Prostate gland (tissue), 2 donors: ENCODE measurements around the gene ZNF626.

Source experiments
- CTCF ChIP-seq, 4 experiments: fragments of 200-600 bp in 2 of 4; fragments of 450-650 bp in 2 of 4; sonication (generic) in 2 of 4; IDR thresholded peaks; 1 replicate in 3 of 4; 2 replicates in 1 of 4; pipeline ENCODE4 v1.5.1; 2016 to 2019; ENCODE audit warnings: antibody characterized with exemption in 4 of 4, mild to moderate bottlenecking in 2 of 4, moderate library complexity in 2 of 4
- POLR2A ChIP-seq: fragments of 450-650 bp; IDR thresholded peaks from one replicate; pipeline ENCODE4 v1.6.1; 2016; ENCODE audit warnings: antibody characterized with exemption, mild to moderate bottlenecking
- POLR2AphosphoS5 ChIP-seq: sonication (generic); formaldehyde crosslinking; IDR thresholded peaks from one replicate; pipeline ENCODE4 v1.6.1; 2017; ENCODE audit warnings: antibody characterized with exemption

GRCh38 chr19:20607943-20608342 is 53.4 kb downstream of the ZNF626 start:
- TF ChIP-seq CTCF (IDR thresholded peaks at IDR 0.05) (no peak), POLR2AphosphoS5 (no peak), POLR2A (no peak)
